ENCODE results near the gene ZNF571. TPM values are rescaled to one million over a fixed set of nuclear protein-coding genes. Genes with fewer than 3 reads are reported as not detected.
A peak's percentile ranks its signal among the peaks of the same experiment; 100 is the strongest.

Gene ZNF571
- total RNA-seq, 1 donor: 6.2 TPM

DNA sequence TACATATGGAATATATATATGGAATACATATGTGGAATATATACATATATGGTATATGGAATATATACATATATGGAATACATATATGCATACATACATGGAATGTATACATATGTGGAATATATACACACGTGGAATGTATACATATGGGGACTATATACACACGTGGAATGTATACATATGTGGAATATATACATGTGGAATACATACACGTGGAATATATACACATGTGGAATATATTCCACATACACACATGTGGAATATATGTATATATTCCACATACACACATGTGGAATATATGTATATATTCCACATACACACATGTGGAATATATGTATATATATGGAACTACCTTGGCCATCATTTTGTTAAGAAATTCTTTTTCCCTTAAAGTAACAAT, 31.1 kb downstream of the ZNF571 start:
- TF ChIP-seq CTCF (IDR thresholded peaks at IDR 0.05; ENCODE audit: extremely low read depth, low read depth, low read length): no peak
- no peaks in the 10 kb centered on the region for H3K36me3 ChIP-seq (ENCODE audit: insufficient read depth, low read length)
- DNase-seq (ENCODE audit: insufficient read length, low spot score, missing footprints): no peak
- no peaks in the 10 kb centered on the region for H4K20me1 ChIP-seq (ENCODE audit: insufficient read depth, low read length)
- no peaks in the 10 kb centered on the region for H3K27me3 ChIP-seq (ENCODE audit: insufficient read depth, low read length)
- no peak overlapping the region for H3K4me2 ChIP-seq (ENCODE audit: insufficient read depth, low read length)
- no peak overlapping the region for H3K27ac ChIP-seq (ENCODE audit: low read depth, low read length)
- H2AFZ ChIP-seq (ENCODE audit: low read length): no peak overlapping the region
- H3K4me3 ChIP-seq (ENCODE audit: insufficient read depth, low read length): no peak overlapping the region
- H3K9me3 ChIP-seq (ENCODE audit: low read depth, low read length): peaks cover 54% of the 10 kb centered on the region
- no peaks in the 10 kb centered on the region for H3K79me2 ChIP-seq (ENCODE audit: insufficient read depth, low read length)
- no peaks in the 10 kb centered on the region for H3K4me1 ChIP-seq (ENCODE audit: insufficient read depth, low read length)

DNA sequence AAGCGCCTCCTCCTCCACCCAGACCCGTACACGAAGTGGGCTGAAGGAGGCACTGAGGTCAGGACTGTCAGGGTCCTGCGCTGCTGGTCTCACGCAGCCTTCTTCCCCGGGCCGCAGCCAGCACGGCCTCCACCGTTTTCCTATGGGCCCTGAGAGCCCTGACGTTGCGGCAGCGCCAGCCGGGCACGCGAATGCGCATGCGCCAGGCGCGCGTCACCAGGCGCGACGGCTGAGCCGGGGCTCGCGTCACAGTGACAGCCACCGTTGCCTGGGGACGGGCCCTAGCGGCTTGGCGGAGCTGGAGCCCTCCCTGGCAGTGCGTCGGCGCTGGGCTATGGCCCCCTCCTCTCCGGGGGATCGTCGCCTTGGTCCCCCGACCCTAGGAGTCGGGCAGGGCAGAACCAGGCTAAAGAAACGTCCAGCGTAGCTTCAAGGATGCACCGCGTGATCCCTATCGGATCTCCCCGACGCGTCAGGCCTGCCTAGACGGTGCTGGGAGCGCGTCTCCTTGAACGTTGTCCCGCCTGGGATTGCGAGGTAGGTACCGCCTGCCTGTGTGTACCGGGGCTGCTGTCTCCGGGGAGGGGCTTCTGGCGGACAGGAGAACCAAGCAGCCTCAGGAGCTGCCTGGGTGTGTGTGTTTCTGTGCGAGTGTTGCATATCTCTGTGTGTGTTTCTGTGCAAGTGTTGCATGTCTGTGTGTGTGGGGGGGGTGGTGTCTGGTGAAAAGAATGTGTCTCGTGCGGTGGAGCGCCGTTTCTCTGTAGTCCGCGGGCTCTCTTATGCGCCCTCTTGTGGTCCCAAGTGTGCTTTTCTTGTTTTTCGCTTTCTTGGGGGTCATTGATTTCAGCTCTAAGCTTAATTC, 43.2 kb downstream of the ZNF571 start:
- Histone ChIP-seq H3K4me3 (ENCODE audit: insufficient read depth, low read length) (peak overlapping the region; percentile 79), H3K27me3 (ENCODE audit: insufficient read depth, low read length) (no peaks in the 10 kb centered on the region), H3K27ac (ENCODE audit: low read depth, low read length) (peak overlapping the region; percentile 73), H4K20me1 (ENCODE audit: insufficient read depth, low read length) (no peaks in the 10 kb centered on the region), H2AFZ (ENCODE audit: low read length) (peak overlapping the region; percentile 88), H3K9me3 (ENCODE audit: low read depth, low read length) (peaks cover 30% of the 10 kb centered on the region), H3K4me2 (ENCODE audit: insufficient read depth, low read length) (peak overlapping the region; percentile 74), H3K79me2 (ENCODE audit: insufficient read depth, low read length) (no peaks in the 10 kb centered on the region), H3K4me1 (ENCODE audit: insufficient read depth, low read length) (no peaks in the 10 kb centered on the region), H3K36me3 (ENCODE audit: insufficient read depth, low read length) (no peaks in the 10 kb centered on the region)
- peak; percentile 37 for TF ChIP-seq CTCF (IDR thresholded peaks at IDR 0.05; ENCODE audit: extremely low read depth, low read depth, low read length)
- peak; percentile 96 for DNase-seq (ENCODE audit: insufficient read length, low spot score, missing footprints)

DNA sequence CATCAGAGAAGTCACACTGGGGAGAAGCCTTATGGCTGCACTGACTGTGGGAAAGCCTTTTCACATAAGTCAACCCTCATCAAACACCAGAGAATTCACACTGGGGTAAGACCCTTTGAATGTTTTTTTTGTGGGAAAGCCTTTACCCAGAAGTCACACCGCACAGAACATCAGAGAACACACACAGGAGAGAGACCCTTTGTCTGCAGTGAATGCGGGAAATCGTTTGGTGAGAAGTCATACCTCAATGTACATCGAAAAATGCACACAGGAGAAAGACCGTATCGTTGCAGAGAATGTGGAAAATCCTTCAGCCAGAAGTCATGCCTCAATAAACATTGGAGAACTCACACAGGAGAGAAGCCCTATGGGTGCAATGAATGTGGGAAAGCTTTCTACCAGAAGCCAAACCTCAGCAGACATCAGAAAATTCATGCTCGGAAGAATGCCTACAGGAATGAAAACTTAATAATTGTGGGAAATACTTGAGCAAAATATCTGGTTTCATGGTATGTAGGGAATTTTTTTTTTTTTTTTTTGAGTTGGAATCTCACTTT, 57.1 kb downstream of the ZNF571 start:
- no peak for TF ChIP-seq CTCF (IDR thresholded peaks at IDR 0.05; ENCODE audit: extremely low read depth, low read depth, low read length)
- Histone ChIP-seq H3K4me3 (ENCODE audit: insufficient read depth, low read length) (no peak overlapping the region), H3K79me2 (ENCODE audit: insufficient read depth, low read length) (no peaks in the 10 kb centered on the region), H3K27me3 (ENCODE audit: insufficient read depth, low read length) (no peaks in the 10 kb centered on the region), H4K20me1 (ENCODE audit: insufficient read depth, low read length) (no peaks in the 10 kb centered on the region), H3K27ac (ENCODE audit: low read depth, low read length) (no peak overlapping the region), H3K9me3 (ENCODE audit: low read depth, low read length) (peaks cover 18% of the 10 kb centered on the region), H3K4me2 (ENCODE audit: insufficient read depth, low read length) (no peak overlapping the region), H3K36me3 (ENCODE audit: insufficient read depth, low read length) (peaks cover 11% of the 10 kb centered on the region), H3K4me1 (ENCODE audit: insufficient read depth, low read length) (no peaks in the 10 kb centered on the region), H2AFZ (ENCODE audit: low read length) (no peak overlapping the region)
- DNase-seq (ENCODE audit: insufficient read length, low spot score, missing footprints): no peak

DNA sequence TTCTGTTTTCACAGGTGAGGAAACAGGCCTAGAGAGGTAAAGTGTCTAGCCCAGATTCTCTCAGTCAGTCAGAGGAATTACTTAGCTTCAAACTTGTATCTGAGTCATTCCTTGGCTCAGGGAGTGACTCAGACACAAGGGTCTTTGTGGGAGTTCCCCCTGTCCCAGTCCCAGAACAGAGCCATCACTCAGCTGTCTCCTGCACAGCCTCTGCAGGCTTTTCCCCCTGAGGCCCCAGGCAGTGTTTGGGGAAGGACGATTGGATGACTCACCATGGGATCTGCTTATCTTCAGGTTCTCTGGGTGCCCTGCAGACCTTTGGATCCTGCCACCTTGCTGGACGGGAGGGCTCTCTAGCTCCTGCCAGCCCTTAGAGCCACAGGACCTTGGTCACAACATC, 74.7 kb downstream of the ZNF571 start:
- H3K27ac ChIP-seq (ENCODE audit: low read depth, low read length): no peak overlapping the region
- no peak overlapping the region for H3K4me3 ChIP-seq (ENCODE audit: insufficient read depth, low read length)
- no peak for TF ChIP-seq CTCF (IDR thresholded peaks at IDR 0.05; ENCODE audit: extremely low read depth, low read depth, low read length)
- H3K79me2 ChIP-seq (ENCODE audit: insufficient read depth, low read length): no peaks in the 10 kb centered on the region
- H3K4me2 ChIP-seq (ENCODE audit: insufficient read depth, low read length): no peak overlapping the region
- no peaks in the 10 kb centered on the region for H3K4me1 ChIP-seq (ENCODE audit: insufficient read depth, low read length)
- H3K9me3 ChIP-seq (ENCODE audit: low read depth, low read length): peaks cover 3% of the 10 kb centered on the region
- no peak overlapping the region for H2AFZ ChIP-seq (ENCODE audit: low read length)
- no peaks in the 10 kb centered on the region for H4K20me1 ChIP-seq (ENCODE audit: insufficient read depth, low read length)
- H3K27me3 ChIP-seq (ENCODE audit: insufficient read depth, low read length): no peaks in the 10 kb centered on the region
- no peak for DNase-seq (ENCODE audit: insufficient read length, low spot score, missing footprints)
- no peaks in the 10 kb centered on the region for H3K36me3 ChIP-seq (ENCODE audit: insufficient read depth, low read length)

All from osteoblast (primary cell).